IMR-90 (cell line): ENCODE measurements around the gene AGPS. TPM values are rescaled to one million over a fixed set of nuclear protein-coding genes. Genes with fewer than 3 reads are reported as not detected.
A peak's percentile ranks its signal among the peaks of the same experiment; 100 is the strongest.

Experiments
- ATAC-seq: fragments of 200-7000 bp; cut with Tn5 transposase; 2 replicates; pipeline ENCODE4 v1.9.1; 2020; ENCODE audit warnings: low read depth, mild to moderate bottlenecking, moderate library complexity
- BruUV-seq: library from RNA; stranded (reverse); fragments of 400-500 nt; replicated peaks from 2 replicates; lab custom pipeline; 2021; lab: Mats Ljungman, UMichigan
- CTCF ChIA-PET: fragments of 300-600 bp; formaldehyde crosslinking; extraction: SDS; loops from one replicate; lab custom pipeline; 2021; ENCODE audit warnings: antibody characterized with exemption; lab: Yijun Ruan, JAX
- POLR2A ChIA-PET: fragments of 300-600 bp; sonication (Branson Sonifier 250); formaldehyde crosslinking; loops from one replicate; lab custom pipeline; 2022; ENCODE audit warnings: antibody characterized with exemption; ENCODE audit not compliant: unreplicated experiment; lab: Charles Lee
- DNase-seq: peaks from one replicate; pipeline ENCODE4 v3.0.0; 2013
- H2AFZ ChIP-seq: replicated peaks from 2 replicates; pipeline ENCODE3; 2013; ENCODE audit warnings: low read length, mild to moderate bottlenecking; ENCODE audit not compliant: poor library complexity
- H2AK5ac ChIP-seq: 2 replicates; pipeline ENCODE4 v1.6.1; 2013; ENCODE audit warnings: low read depth, low read length, inconsistent platforms
- H2AK9ac ChIP-seq: replicated peaks from 2 replicates; pipeline ENCODE3; 2013; ENCODE audit warnings: mild to moderate bottlenecking, low read depth, low read length, moderate library complexity; ENCODE audit not compliant: poor library complexity
- H2BK120ac ChIP-seq: 2 replicates; pipeline ENCODE4 v1.6.1; 2013; ENCODE audit warnings: low read depth, low read length, inconsistent platforms
- H2BK15ac ChIP-seq: 3 replicates; pipeline ENCODE4 v1.6.1; 2013; ENCODE audit warnings: low read depth, low read length, inconsistent platforms
- H2BK20ac ChIP-seq: 2 replicates; pipeline ENCODE4 v1.6.1; 2013; ENCODE audit warnings: low read depth, mild to moderate bottlenecking, inconsistent platforms, low read length, moderate library complexity
- H2BK5ac ChIP-seq: 2 replicates; pipeline ENCODE4 v1.6.1; 2013; ENCODE audit warnings: mild to moderate bottlenecking, low read depth, low read length, inconsistent platforms; ENCODE audit not compliant: poor library complexity, severe bottlenecking
- H3K14ac ChIP-seq: replicated peaks from 2 replicates; pipeline ENCODE4 v1.6.1; 2013; ENCODE audit warnings: low read depth, low read length, inconsistent platforms
- H3K18ac ChIP-seq: 2 replicates; pipeline ENCODE4 v1.6.1; 2013; ENCODE audit warnings: low read depth, low read length, control low read depth
- H3K23ac ChIP-seq: 2 replicates; pipeline ENCODE4 v1.6.1; 2013; ENCODE audit warnings: low read depth, low read length, inconsistent platforms
- H3K27ac ChIP-seq: 2 replicates; pipeline ENCODE4 v1.5.1; 2013; ENCODE audit warnings: mild to moderate bottlenecking, control low read depth, low read length; ENCODE audit not compliant: insufficient read depth
- H3K27me3 ChIP-seq: 2 replicates; pipeline ENCODE4 v1.6.1; 2013; ENCODE audit warnings: low read length; ENCODE audit not compliant: control insufficient read depth, insufficient read depth
- H3K36me3 ChIP-seq: 2 replicates; pipeline ENCODE4 v1.6.1; 2013; ENCODE audit warnings: low read length, mixed read lengths; ENCODE audit not compliant: control insufficient read depth, insufficient read depth
- H3K4ac ChIP-seq: 2 replicates; pipeline ENCODE4 v1.6.1; 2013; ENCODE audit warnings: low read depth, low read length, inconsistent platforms
- H3K4me1 ChIP-seq: 2 replicates; pipeline ENCODE4 v1.6.1; 2013; ENCODE audit warnings: low read length, mixed read lengths; ENCODE audit not compliant: control insufficient read depth, insufficient read depth
- H3K4me2 ChIP-seq: 2 replicates; pipeline ENCODE4 v1.6.1; 2013; ENCODE audit warnings: low read depth, mild to moderate bottlenecking, control low read depth, low read length, moderate library complexity
- H3K4me3 ChIP-seq: 2 replicates; pipeline ENCODE4 v1.5.1; 2013; ENCODE audit warnings: low read depth, mild to moderate bottlenecking, control low read depth, low read length, moderate library complexity; ENCODE audit not compliant: insufficient read depth
- H3K56ac ChIP-seq: 2 replicates; pipeline ENCODE4 v1.6.1; 2013; ENCODE audit warnings: low read length, inconsistent platforms; ENCODE audit not compliant: insufficient read depth; ENCODE audit errors: extremely low read depth
- H3K79me1 ChIP-seq, 2 experiments: 2 replicates each; pipeline ENCODE4 v1.6.1; 2013; ENCODE audit warnings: low read length in 2 of 2, inconsistent platforms in 1 of 2, low read depth in 1 of 2
- H3K9ac ChIP-seq: 2 replicates; pipeline ENCODE4 v1.6.1; 2013; ENCODE audit warnings: low read depth, low read length, control low read depth
- H3K9me1 ChIP-seq: 2 replicates; pipeline ENCODE4 v1.6.1; 2013; ENCODE audit warnings: low read length, inconsistent platforms; ENCODE audit not compliant: insufficient read depth
- H3K9me3 ChIP-seq: 2 replicates; pipeline ENCODE4 v1.6.1; 2013; ENCODE audit warnings: low read length; ENCODE audit not compliant: control insufficient read depth, insufficient read depth
- H4K20me1 ChIP-seq: 2 replicates; pipeline ENCODE4 v1.6.1; 2013; ENCODE audit warnings: low read length, inconsistent platforms; ENCODE audit not compliant: insufficient read depth
- H4K5ac ChIP-seq: 2 replicates; pipeline ENCODE4 v1.6.1; 2013; ENCODE audit warnings: mild to moderate bottlenecking, low read depth, low read length, control low read depth
- H4K8ac ChIP-seq, 2 experiments: 2 replicates each; pipeline ENCODE4 v1.6.1; 2013; ENCODE audit warnings: low read depth in 2 of 2, low read length in 2 of 2, control low read depth in 1 of 2, inconsistent platforms in 1 of 2
- H4K91ac ChIP-seq: 2 replicates; pipeline ENCODE4 v1.6.1; 2013; ENCODE audit warnings: low read depth, low read length, inconsistent platforms; ENCODE audit not compliant: insufficient read depth
- BHLHE40 ChIP-seq: fragments of 150-350 bp; IDR thresholded peaks from 2 replicates; pipeline ENCODE4 v1.6.1; 2016; ENCODE audit warnings: mild to moderate bottlenecking, low read depth, low read length
- CEBPB ChIP-seq: IDR thresholded peaks from 2 replicates; pipeline ENCODE4 v1.6.1; 2012; ENCODE audit warnings: low read depth, low read length, improper control_type of control experiment
- CHD1 ChIP-seq: IDR thresholded peaks from 2 replicates; pipeline ENCODE4 v1.6.1; 2012; ENCODE audit warnings: low read depth, low read length, improper control_type of control experiment
- FOS ChIP-seq: fragments of 150-350 bp; IDR thresholded peaks from 2 replicates; pipeline ENCODE4 v1.6.1; 2016; ENCODE audit warnings: low read depth, low read length
- MAFK ChIP-seq: IDR thresholded peaks from 2 replicates; pipeline ENCODE4 v1.6.1; 2012; ENCODE audit warnings: low read depth, low read length, improper control_type of control experiment
- MAZ ChIP-seq: IDR thresholded peaks from 2 replicates; pipeline ENCODE4 v1.6.1; 2012; ENCODE audit warnings: low read depth, mild to moderate bottlenecking, low read length, improper control_type of control experiment, moderate library complexity, borderline replicate concordance
- NFE2L2 ChIP-seq: fragments of 150-350 bp; IDR thresholded peaks from 2 replicates; pipeline ENCODE4 v1.6.1; 2016; ENCODE audit warnings: low read depth, mild to moderate bottlenecking, low read length
- POLR2A ChIP-seq: IDR thresholded peaks from 2 replicates; pipeline ENCODE4 v1.6.1; 2012; ENCODE audit warnings: mild to moderate bottlenecking, low read depth, low read length
- RCOR1 ChIP-seq: IDR thresholded peaks from 2 replicates; pipeline ENCODE4 v1.6.1; 2012; ENCODE audit warnings: mild to moderate bottlenecking, low read length, improper control_type of control experiment; ENCODE audit not compliant: insufficient replicate concordance
- RFX5 ChIP-seq: IDR thresholded peaks from 2 replicates; pipeline ENCODE4 v1.8.0; 2012; ENCODE audit warnings: low read depth, mild to moderate bottlenecking, low read length, moderate library complexity
- SMC3 ChIP-seq: fragments of 150-350 bp; IDR thresholded peaks from 2 replicates; pipeline ENCODE4 v1.6.1; 2016; ENCODE audit warnings: low read depth, mild to moderate bottlenecking, antibody characterized with exemption, low read length, moderate library complexity
- WGBS, 2 experiments: methylation state at CpG; one replicate each; pipeline versions ENCODE4 v1.1.5 to v1.1.7; 2013; ENCODE audit warnings: missing lambda C conversion rate in 2 of 2; ENCODE audit not compliant: insufficient read length in 1 of 2; ENCODE audit errors: extremely low coverage in 2 of 2; 5-methylcytosine and 5-hydroxymethylcytosine counted together
- dilution Hi-C: fragments of 300-500 bp; cut with HindIII; formaldehyde crosslinking; loops from one replicate; pipeline ENCODE4 v1.14.3; 2018; ENCODE audit warnings: low sequenced_read_pairs; ENCODE audit not compliant: unreplicated experiment
- in situ Hi-C: fragments of 300-500 bp; cut with MboI; formaldehyde crosslinking; loops from 3 replicates; pipeline ENCODE4 v1.14.3; 2019; ENCODE audit warnings: low sequenced_read_pairs, inconsistent platforms, mixed read lengths
- intact Hi-C: fragments of 100-400 bp; cut with micrococcal nuclease; formaldehyde crosslinking; loops from 2 replicates; pipeline ENCODE4 v1.10.0; 2022
- polyA plus RNA-seq, 3 experiments: library from polyadenylated mRNA; depleted of rRNA; stranded (reverse); fragments of >200 nt; gene quantifications; 2 replicates each; pipeline ENCODE4 v1.2.3, GENCODE V29; 2012; ENCODE audit warnings: low replicate concordance in 1 of 3
- total RNA-seq: library from RNA; depleted of rRNA; stranded (reverse); fragments of >200 nt; gene quantifications from 2 replicates; pipeline ENCODE4 v1.2.3, GENCODE V29; 2012
- TF ChIP-seq, protein P1 (sequence below): fragments of 150-350 bp; IDR thresholded peaks from 2 replicates; pipeline ENCODE4 v1.6.1; 2016; ENCODE audit warnings: low read depth, mild to moderate bottlenecking, low read length, moderate library complexity, borderline replicate concordance
- TF ChIP-seq, protein P2 (sequence below): conservative IDR thresholded peaks from 2 replicates; pipeline ENCODE4 v1.5.1; 2012; ENCODE audit warnings: mild to moderate bottlenecking, low read depth, low read length, improper control_type of control experiment

AGPS gene
- total and polyA plus RNA-seq, 2 of the 4 experiments (the other 2 are of a cell fraction), result 6.6 to 18.6 TPM

DNA sequence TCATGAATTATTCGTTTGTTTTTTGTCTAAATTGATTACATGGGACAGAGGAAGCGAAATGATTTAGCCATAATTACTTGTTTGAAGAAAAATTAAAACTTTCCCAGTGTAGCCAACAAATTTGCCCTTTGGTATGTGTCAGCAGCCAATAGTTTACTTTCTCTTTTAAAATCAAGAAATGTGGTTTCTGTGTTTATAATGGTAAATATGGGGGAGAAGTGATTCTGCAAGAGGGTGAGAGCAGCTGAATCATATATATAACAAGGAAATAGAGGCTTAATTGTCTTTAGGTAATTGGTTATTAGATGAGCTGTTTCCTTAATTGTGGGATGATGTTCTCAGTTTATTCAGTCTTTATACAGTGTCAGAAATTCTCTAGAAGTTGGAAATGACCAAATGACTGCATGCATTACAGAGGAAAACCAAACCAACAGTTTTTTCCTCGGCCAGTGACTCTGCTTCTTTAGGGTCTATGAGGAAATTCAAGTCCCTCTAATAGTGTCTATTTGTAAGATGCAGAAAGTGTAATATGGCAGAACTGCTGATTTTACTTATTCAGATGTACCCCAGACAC lies 132.9 kb downstream of the AGPS start:
- H3K36me3 ChIP-seq, result peaks cover 1% of the 10 kb centered on the region; the same call in 1 of the 2 replicates
- no peaks in the 10 kb centered on the region for H3K27me3 ChIP-seq
- H2AK9ac ChIP-seq, result no peak overlapping the region
- peak; percentile 77 for ATAC-seq
- no peak overlapping the region for H4K8ac ChIP-seq
- H2AFZ ChIP-seq, result no peak overlapping the region
- H3K14ac ChIP-seq, result no peak overlapping the region
- no peak overlapping the region for H4K5ac ChIP-seq
- H3K4me2 ChIP-seq, result no peak overlapping the region
- H3K18ac ChIP-seq, result no peak overlapping the region
- peaks cover 3% of the 10 kb centered on the region; the same call in 1 of the 2 replicates for H3K4me1 ChIP-seq
- WGBS, 2 experiments, result no CpG with 5 or more reads among the region's 3 CpGs
- H4K91ac ChIP-seq, result no peak overlapping the region
- H3K4me3 ChIP-seq, result no peak overlapping the region
- no peak overlapping the region for H2BK20ac ChIP-seq
- no peak overlapping the region for H3K56ac ChIP-seq
- H3K23ac ChIP-seq, result no peak overlapping the region
- no peak overlapping the region for H2BK5ac ChIP-seq
- BruUV-seq, result no TSS peak
- no peak overlapping the region for H2AK5ac ChIP-seq
- no peak overlapping the region for H2BK15ac ChIP-seq
- no peak overlapping the region for H2BK120ac ChIP-seq
- intact Hi-C loops (no loop called here), in situ Hi-C loops (no loop called here), dilution Hi-C loops (no loop called here)
- no peak overlapping the region for H3K9ac ChIP-seq
- no peak overlapping the region for H3K4ac ChIP-seq
- no peak overlapping the region for H3K27ac ChIP-seq
- ChIA-PET CTCF (interaction anchor here (1.1 kb wide), 1 partner anchor 10 kb away, joined by 5 read pairs; no protein-coding TSS in a partner anchor), POLR2A (no interaction called here)
- H3K9me3 ChIP-seq, result no peaks in the 10 kb centered on the region
- TF ChIP-seq, protein P1, sequence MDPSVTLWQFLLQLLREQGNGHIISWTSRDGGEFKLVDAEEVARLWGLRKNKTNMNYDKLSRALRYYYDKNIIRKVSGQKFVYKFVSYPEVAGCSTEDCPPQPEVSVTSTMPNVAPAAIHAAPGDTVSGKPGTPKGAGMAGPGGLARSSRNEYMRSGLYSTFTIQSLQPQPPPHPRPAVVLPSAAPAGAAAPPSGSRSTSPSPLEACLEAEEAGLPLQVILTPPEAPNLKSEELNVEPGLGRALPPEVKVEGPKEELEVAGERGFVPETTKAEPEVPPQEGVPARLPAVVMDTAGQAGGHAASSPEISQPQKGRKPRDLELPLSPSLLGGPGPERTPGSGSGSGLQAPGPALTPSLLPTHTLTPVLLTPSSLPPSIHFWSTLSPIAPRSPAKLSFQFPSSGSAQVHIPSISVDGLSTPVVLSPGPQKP, result no peak
- no peak for TF ChIP-seq CEBPB
- TF ChIP-seq POLR2A, result no peak
- TF ChIP-seq MAFK, result no peak
- no peak for TF ChIP-seq SMC3
- no peak for TF ChIP-seq RCOR1
- no peak for TF ChIP-seq CHD1
- TF ChIP-seq MAZ, result no peak
- TF ChIP-seq RFX5, result no peak
- no peak for TF ChIP-seq BHLHE40
- TF ChIP-seq NFE2L2, result no peak
- TF ChIP-seq FOS, result no peak
- TF ChIP-seq, protein P2, sequence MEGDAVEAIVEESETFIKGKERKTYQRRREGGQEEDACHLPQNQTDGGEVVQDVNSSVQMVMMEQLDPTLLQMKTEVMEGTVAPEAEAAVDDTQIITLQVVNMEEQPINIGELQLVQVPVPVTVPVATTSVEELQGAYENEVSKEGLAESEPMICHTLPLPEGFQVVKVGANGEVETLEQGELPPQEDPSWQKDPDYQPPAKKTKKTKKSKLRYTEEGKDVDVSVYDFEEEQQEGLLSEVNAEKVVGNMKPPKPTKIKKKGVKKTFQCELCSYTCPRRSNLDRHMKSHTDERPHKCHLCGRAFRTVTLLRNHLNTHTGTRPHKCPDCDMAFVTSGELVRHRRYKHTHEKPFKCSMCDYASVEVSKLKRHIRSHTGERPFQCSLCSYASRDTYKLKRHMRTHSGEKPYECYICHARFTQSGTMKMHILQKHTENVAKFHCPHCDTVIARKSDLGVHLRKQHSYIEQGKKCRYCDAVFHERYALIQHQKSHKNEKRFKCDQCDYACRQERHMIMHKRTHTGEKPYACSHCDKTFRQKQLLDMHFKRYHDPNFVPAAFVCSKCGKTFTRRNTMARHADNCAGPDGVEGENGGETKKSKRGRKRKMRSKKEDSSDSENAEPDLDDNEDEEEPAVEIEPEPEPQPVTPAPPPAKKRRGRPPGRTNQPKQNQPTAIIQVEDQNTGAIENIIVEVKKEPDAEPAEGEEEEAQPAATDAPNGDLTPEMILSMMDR, result no peak
- DNase-seq, result peak; percentile 2
- H3K79me1 ChIP-seq, result no peaks in the 10 kb centered on the region; a peak in 1 of 4 replicates
- H3K9me1 ChIP-seq, result no peaks in the 10 kb centered on the region
- no peaks in the 10 kb centered on the region for H4K20me1 ChIP-seq
